HCT116 (cell line): ENCODE measurements around the gene OLAH.

ENCODE experiments used
- EZH2phosphoT487 ChIP-seq: fragments of 200-600 bp; IDR thresholded peaks from 2 replicates; pipeline ENCODE4 v1.6.1; 2018; ENCODE audit warnings: antibody characterized with exemption, borderline replicate concordance
- POLR2A ChIP-seq: IDR thresholded peaks from 2 replicates; pipeline ENCODE4 v1.7.0; 2011; ENCODE audit warnings: borderline replicate concordance; ENCODE audit not compliant: insufficient read depth, insufficient read length; ENCODE audit errors: extremely low read depth
- POLR2AphosphoS5 ChIP-seq: IDR thresholded peaks from 2 replicates; pipeline ENCODE4 v1.6.1; 2011; ENCODE audit warnings: mild to moderate bottlenecking, low read depth, low read length, moderate library complexity
- TCF7L2 ChIP-seq: IDR thresholded peaks from 2 replicates; pipeline ENCODE4 v1.7.0; 2011; ENCODE audit warnings: borderline replicate concordance, inconsistent platforms; ENCODE audit not compliant: insufficient read depth, insufficient read length; ENCODE audit errors: extremely low read depth
- TF ChIP-seq, protein P1 (sequence below), 3 experiments: fragments of 200-600 bp in 1 of 3; sonication (generic) in 1 of 3; IDR thresholded peaks in 2 of 3; conservative IDR thresholded peaks in 1 of 3; 2 replicates each; pipeline ENCODE4 v1.5.1; 2012 to 2017; ENCODE audit warnings: low read depth in 2 of 3, low read length in 2 of 3, antibody characterized with exemption in 1 of 3, borderline replicate concordance in 1 of 3, control low read depth in 1 of 3, mild to moderate bottlenecking in 1 of 3, mixed read lengths in 1 of 3, mixed run types in 1 of 3, moderate library complexity in 1 of 3; ENCODE audit not compliant: insufficient read depth in 1 of 3

DNA sequence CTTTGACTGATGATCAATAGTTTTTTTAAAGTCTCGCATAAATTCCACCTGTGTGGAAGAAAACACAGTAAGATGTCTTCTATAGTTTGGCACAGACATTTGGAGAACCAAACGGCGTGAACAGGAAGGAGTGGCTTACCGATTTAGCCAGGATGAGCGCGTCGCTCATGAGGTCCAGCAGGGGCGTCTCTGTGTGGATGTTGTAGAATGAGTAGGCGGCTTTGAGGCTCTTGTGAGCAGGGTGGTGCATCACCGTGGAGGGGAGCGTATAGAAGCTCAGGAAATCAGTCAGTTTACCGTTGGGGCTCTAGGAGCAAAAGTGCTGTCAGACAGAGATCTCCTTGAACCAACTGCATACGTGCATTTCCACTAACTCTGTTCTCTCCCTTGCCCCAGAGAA is 68.9 kb downstream of the OLAH start:
- TF ChIP-seq POLR2A (no peak), EZH2phosphoT487 (no peak), TCF7L2 (no peak), POLR2AphosphoS5 (no peak)
- TF ChIP-seq, protein P1, sequence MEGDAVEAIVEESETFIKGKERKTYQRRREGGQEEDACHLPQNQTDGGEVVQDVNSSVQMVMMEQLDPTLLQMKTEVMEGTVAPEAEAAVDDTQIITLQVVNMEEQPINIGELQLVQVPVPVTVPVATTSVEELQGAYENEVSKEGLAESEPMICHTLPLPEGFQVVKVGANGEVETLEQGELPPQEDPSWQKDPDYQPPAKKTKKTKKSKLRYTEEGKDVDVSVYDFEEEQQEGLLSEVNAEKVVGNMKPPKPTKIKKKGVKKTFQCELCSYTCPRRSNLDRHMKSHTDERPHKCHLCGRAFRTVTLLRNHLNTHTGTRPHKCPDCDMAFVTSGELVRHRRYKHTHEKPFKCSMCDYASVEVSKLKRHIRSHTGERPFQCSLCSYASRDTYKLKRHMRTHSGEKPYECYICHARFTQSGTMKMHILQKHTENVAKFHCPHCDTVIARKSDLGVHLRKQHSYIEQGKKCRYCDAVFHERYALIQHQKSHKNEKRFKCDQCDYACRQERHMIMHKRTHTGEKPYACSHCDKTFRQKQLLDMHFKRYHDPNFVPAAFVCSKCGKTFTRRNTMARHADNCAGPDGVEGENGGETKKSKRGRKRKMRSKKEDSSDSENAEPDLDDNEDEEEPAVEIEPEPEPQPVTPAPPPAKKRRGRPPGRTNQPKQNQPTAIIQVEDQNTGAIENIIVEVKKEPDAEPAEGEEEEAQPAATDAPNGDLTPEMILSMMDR (IDR thresholded peaks at IDR 0.05 in 2 of 3, conservative IDR thresholded peaks at IDR 0.05 in 1 of 3; ENCODE audit: borderline replicate concordance in 1 of 3, insufficient read depth in 1 of 3, low read depth in 2 of 3, low read length in 2 of 3), result no peak
